GM18907 (cell line): ENCODE results near the gene PFDN6.

Experiments used
- ATAC-seq: cut with Tn5 transposase; IDR thresholded peaks from one replicate; pipeline ENCODE4 v1.9.1; 2021; ENCODE audit warnings: mild to moderate bottlenecking, moderate library complexity; ENCODE audit not compliant: unreplicated experiment

Gene PFDN6

GRCh38 chr6:33294086-33294823, 4.9 kb downstream of the PFDN6 start:
- no peak for ATAC-seq

- no peak for ATAC-seq
These were observed 6.4 kb downstream of the PFDN6 start for GRCh38 chr6:33295621-33296369.

- ATAC-seq, result no peak
These were observed 7.5 kb downstream of the PFDN6 start for GRCh38 chr6:33296797-33297405.

GRCh38 chr6:33297406-33297955, 8.1 kb downstream of the PFDN6 start:
- no peak for ATAC-seq

- ATAC-seq, result no peak
These were observed 8.8 kb downstream of the PFDN6 start for GRCh38 chr6:33297956-33298772.

GRCh38 chr6:33298773-33299236, 9.4 kb downstream of the PFDN6 start, which contains the start of gene RGL2:
RGL2 (minus strand) TSS chr6:33298942; CDS start chr6:33298610, 332 bp downstream.
- ATAC-seq, result peak; percentile 27

GRCh38 chr6:33299237-33299944, 10.0 kb downstream of the PFDN6 start:
- ATAC-seq, result peak; percentile 73

GRCh38 chr6:33301877-33302276, 12.5 kb downstream of the PFDN6 start:
- no peak for ATAC-seq

GRCh38 chr6:33304216-33304615, 14.8 kb downstream of the PFDN6 start:
- ATAC-seq, result no peak

- no peak for ATAC-seq
These were observed 15.7 kb downstream of the PFDN6 start for GRCh38 chr6:33305052-33305451.

- ATAC-seq, result no peak
These were observed 17.0 kb downstream of the PFDN6 start for GRCh38 chr6:33306356-33306755.

- ATAC-seq, result no peak
These were observed 23.1 kb downstream of the PFDN6 start for GRCh38 chr6:33312361-33313104.

GRCh38 chr6:33313105-33313708, 23.8 kb downstream of the PFDN6 start:
- ATAC-seq, result no peak

GRCh38 chr6:33313709-33314514, 24.5 kb downstream of the PFDN6 start, which contains the start of gene TAPBP:
TAPBP (minus strand) TSS chr6:33314078; CDS start chr6:33314041, 37 bp downstream.
- peak; percentile 41 for ATAC-seq

- ATAC-seq, result no peak
These were observed 25.1 kb downstream of the PFDN6 start for GRCh38 chr6:33314515-33314942.

- ATAC-seq, result no peak
These were observed 25.8 kb downstream of the PFDN6 start for GRCh38 chr6:33314943-33315792.
